ENCODE measurements around the gene SPATA16.

DNA sequence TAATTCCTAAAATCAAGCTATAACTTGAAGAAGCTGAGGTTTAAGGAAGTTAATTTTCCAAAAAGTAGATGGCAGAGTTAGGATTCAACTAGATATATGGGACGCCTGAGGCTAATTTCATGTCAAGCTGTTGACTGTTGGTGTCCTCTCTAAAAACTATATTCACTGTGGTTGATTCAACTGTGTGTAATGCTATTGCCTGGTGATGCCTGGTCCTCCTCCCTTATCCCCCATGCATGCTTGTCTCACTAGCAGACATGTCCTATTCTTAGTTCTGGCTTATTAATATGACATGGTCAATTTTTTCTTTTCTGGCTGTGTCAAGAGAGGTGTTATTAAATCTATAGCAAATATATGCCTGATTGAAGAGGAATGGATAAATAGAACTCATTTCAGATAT is 156.1 kb downstream of the SPATA16 start:
- TF ChIP-seq, protein P1, sequence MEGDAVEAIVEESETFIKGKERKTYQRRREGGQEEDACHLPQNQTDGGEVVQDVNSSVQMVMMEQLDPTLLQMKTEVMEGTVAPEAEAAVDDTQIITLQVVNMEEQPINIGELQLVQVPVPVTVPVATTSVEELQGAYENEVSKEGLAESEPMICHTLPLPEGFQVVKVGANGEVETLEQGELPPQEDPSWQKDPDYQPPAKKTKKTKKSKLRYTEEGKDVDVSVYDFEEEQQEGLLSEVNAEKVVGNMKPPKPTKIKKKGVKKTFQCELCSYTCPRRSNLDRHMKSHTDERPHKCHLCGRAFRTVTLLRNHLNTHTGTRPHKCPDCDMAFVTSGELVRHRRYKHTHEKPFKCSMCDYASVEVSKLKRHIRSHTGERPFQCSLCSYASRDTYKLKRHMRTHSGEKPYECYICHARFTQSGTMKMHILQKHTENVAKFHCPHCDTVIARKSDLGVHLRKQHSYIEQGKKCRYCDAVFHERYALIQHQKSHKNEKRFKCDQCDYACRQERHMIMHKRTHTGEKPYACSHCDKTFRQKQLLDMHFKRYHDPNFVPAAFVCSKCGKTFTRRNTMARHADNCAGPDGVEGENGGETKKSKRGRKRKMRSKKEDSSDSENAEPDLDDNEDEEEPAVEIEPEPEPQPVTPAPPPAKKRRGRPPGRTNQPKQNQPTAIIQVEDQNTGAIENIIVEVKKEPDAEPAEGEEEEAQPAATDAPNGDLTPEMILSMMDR (IDR thresholded peaks at IDR 0.05; ENCODE audit: extremely low read depth in 1 of 2, insufficient read depth in 1 of 2, low read depth in 1 of 2, low read length in 2 of 2) = no peak
- TF ChIP-seq POLR2A (IDR thresholded peaks at IDR 0.05; ENCODE audit: low read depth, low read length) (no peak), EZH2 (IDR thresholded peaks at IDR 0.05; ENCODE audit: borderline replicate concordance, low read depth, low read length, severe bottlenecking) (no peak), POLR2AphosphoS5 (IDR thresholded peaks at IDR 0.05; ENCODE audit: insufficient read depth, low read depth, low read length) (no peak), JUN (IDR thresholded peaks at IDR 0.05; ENCODE audit: borderline replicate concordance, insufficient read depth, insufficient read length, low read depth) (no peak), FOS (IDR thresholded peaks at IDR 0.05; ENCODE audit: borderline replicate concordance, insufficient read depth, low read length) (no peak)
